Measurements from ENCODE around the gene IFIH1. TPM values are rescaled to one million over a fixed set of nuclear protein-coding genes. Genes with fewer than 3 reads are reported as not detected.

Gene IFIH1
- total and polyA plus RNA-seq, 10 donors = 13.2 to 53.8 (median 37.8) TPM

GRCh38 chr2:162265666-162266459 is 52.6 kb downstream of the IFIH1 start:
- H3K4me1 ChIP-seq = peaks cover 4 to 16% (median 15%) of the 10 kb centered on the region in 6 donors
- intact Hi-C loops (cut with DNase I; ENCODE audit: low total_unique reads) = no loop called here
- no peaks in the 10 kb centered on the region for H3K9me3 ChIP-seq
- no peak for DNase-seq
- no peak for TF ChIP-seq POLR2AphosphoS5 (IDR thresholded peaks at IDR 0.05)
- no peak for TF ChIP-seq POLR2A (IDR thresholded peaks at IDR 0.05)
- TF ChIP-seq CTCF (IDR thresholded peaks at IDR 0.05 in 8 of 11, conservative IDR thresholded peaks at IDR 0.05 in 3 of 11) = no peak
- no peak overlapping the region for H3K4me3 ChIP-seq
- H3K27ac ChIP-seq = no peak overlapping the region
- no peaks in the 10 kb centered on the region for H3K27me3 ChIP-seq (replicated peaks in 1 of 7)
- peaks cover 0 to 66% (median 41%) of the 10 kb centered on the region in 6 donors for H3K36me3 ChIP-seq
- WGBS, 5 donors = 93 to 96% (median 95%) methylated on average over 7 of the region's 7 CpGs

GRCh38 chr2:162261032-162261945 is 57.2 kb downstream of the IFIH1 start:
- Histone ChIP-seq H3K36me3 (peaks cover 0 to 20% (median 12%) of the 10 kb centered on the region in 6 donors), H3K9me3 (no peaks in the 10 kb centered on the region), H3K4me3 (no peak overlapping the region), H3K27me3 (replicated peaks in 1 of 7) (no peaks in the 10 kb centered on the region), H3K4me1 (peaks cover 5 to 22% (median 18%) of the 10 kb centered on the region in 6 donors), H3K27ac (peak overlapping the region in 7 of 8 donors; percentile 26 to 82 (median 66))
- 45 to 64% (median 57%) methylated on average over 4 of the region's 4 CpGs for WGBS, 5 donors
- peak; percentile 69 for DNase-seq
- intact Hi-C loops (cut with DNase I; ENCODE audit: low total_unique reads) = no loop called here
- peak in 2 of 3 donors; percentile 34 to 65 for TF ChIP-seq POLR2AphosphoS5 (IDR thresholded peaks at IDR 0.05)
- TF ChIP-seq POLR2A (IDR thresholded peaks at IDR 0.05) = no peak
- no peak for TF ChIP-seq CTCF (IDR thresholded peaks at IDR 0.05 in 8 of 11, conservative IDR thresholded peaks at IDR 0.05 in 3 of 11)

- no peak for DNase-seq
- no peak overlapping the region for H3K4me3 ChIP-seq
- H3K36me3 ChIP-seq = no peaks in the 10 kb centered on the region
- H3K9me3 ChIP-seq = no peaks in the 10 kb centered on the region
- peaks cover 5 to 22% (median 18%) of the 10 kb centered on the region in 6 donors for H3K4me1 ChIP-seq
- intact Hi-C loops (cut with DNase I; ENCODE audit: low total_unique reads) = no loop called here
- no peaks in the 10 kb centered on the region for H3K27me3 ChIP-seq (replicated peaks in 1 of 7)
- WGBS, 5 donors = 77 to 92% (median 89%) methylated on average over 2 of the region's 2 CpGs
- H3K27ac ChIP-seq = no peak overlapping the region
- TF ChIP-seq POLR2AphosphoS5 (IDR thresholded peaks at IDR 0.05) (no peak), POLR2A (IDR thresholded peaks at IDR 0.05) (no peak), CTCF (IDR thresholded peaks at IDR 0.05 in 8 of 11, conservative IDR thresholded peaks at IDR 0.05 in 3 of 11) (no peak)
Observed at GRCh38 chr2:162258686-162259085, 59.8 kb downstream of the IFIH1 start.
